ENCODE results near the gene ELMO1.

The ELMO1 gene

DNA sequence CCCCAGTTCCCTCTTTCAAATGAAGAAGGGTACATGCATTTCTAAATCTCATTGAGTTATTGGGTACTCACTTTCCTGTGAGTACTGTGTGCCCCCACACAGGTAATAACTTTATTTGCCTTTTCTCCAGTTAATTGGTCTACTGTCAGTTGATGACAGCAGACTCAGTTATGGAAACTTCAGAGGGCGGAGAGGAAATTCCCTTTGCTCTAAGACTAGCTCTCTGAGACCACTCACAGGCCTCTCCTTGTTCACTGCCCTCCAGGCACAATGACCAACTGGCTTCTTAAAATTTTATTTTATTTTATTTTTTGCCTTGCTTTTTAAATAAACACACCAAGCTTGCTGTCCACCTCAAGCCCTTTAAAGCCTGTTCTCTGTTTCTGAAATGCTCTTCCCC lies 488.6 kb downstream of the ELMO1 start:
- no peak for DNase-seq

DNA sequence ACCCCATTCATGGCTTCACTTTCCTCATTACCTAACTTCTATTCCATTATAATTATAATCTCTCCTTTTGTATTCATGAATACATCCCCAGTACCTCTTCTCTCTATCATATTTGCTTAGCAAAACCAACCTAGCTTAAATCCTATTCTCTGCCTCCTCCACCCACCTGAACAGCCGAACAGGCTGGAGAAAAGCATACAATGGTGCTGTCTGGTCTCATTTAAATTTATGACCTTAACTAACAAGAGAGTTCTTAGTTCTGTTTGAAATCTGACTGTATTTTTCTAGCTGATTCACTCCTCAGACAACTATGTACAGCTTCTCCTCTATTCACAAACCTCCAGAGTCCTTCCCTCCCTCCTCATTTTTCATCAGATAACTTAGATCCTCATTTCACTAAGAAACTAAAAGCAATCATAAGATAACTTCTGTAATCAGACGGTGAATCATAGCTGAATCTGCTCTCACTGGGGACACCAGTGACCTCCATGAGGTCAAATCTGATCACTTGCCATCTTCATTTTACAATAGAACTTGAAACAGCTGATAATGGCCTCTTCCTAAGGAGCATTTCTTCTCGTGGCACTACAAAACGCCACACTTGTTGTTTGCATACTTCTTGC lies 490.4 kb downstream of the ELMO1 start:
- no peak for DNase-seq

DNA sequence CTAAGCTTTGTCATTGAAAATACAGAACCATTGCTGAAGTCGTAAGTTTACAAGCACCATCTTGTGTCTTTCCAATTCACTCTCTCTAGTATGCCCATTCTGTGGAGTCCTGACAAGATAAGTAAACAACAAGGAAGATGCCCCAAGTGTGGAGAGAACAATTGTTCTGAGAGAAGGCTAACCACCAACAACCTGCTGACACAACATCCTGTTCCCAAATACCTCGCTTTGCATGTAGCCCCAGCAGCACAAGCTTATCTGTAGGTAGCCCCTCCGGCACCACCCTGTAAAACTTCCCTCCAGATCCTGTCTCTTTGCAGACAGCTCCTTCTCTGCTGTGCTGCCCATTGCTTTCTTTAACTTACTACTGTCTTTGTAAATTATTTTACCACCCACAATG lies 491.0 kb downstream of the ELMO1 start:
- DNase-seq = no peak

- DNase-seq = no peak
Measured at GRCh38 chr7:36956814-36957213, 491.9 kb downstream of the ELMO1 start.

DNA sequence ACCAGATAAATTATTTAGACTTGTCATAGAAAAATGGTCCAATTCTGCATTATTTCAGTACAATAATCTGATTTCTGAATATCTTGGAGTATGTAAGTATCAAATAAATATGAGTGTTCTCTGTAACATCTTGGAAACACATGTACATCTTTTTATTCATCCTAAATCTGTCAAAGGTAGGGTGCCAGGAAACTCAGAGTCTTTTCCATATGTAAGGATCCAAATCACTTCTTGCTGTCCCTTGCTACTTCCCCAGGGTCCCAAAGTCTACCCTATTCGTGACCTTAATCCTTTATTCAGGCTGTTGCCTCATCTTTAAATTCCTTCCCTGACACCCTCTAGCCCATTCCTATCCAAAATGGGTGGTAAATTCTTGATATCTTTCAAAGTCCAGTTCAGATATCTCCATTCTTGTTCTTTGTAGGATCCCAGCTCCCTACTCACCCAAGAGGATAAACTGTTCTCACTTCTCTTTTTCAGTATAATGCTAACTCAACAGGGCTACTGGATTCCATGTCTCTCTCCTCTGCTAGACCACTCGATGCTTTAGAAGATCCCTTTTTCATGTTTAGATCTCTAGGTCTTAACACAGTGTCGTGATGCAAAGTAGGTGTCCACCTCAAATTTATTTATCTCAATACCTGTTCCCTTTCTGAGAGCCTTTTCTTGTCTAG lies 493.1 kb downstream of the ELMO1 start:
- no peak for DNase-seq

DNA sequence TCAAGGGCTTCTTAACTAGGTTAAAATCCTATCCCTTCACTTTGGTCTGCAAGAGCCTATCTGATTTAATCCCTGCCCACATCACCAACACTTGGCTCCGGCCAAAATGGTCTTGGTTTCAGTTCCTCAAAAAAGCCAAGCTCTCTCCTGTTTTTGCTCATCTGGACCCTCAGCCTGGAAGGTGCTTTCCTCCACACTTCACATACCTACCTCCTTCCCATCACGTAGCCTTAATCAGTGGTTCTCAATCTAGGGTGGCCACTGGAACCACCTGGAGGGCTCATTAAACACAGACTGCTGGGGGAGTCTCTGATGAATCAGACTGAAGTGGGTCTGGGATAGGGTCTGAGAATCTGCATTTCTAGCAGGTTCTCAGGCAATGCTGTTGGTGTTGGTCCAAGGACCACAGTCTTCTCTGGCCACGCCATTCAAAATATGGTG lies 497.4 kb downstream of the ELMO1 start:
- no peak for DNase-seq

- no peak for DNase-seq
Measured at GRCh38 chr7:36949711-36950600, 498.7 kb downstream of the ELMO1 start.

DNA sequence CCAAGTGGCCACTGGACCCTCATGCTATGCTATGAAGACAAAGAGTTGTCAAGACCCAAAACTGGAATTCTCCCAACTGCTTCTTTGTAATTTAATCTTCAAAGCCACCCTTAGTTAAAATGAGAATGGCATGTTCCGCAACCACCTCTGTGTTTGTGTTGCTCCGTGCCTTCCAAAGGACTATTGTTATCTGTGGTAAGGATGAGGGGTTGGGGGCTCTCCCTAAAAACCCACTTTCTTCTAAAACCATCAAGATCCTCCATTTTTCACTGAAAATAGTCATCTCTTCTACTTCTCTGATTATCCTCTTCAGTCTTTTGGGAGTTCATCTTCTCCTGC lies 502.3 kb downstream of the ELMO1 start:
- DNase-seq = no peak

DNA sequence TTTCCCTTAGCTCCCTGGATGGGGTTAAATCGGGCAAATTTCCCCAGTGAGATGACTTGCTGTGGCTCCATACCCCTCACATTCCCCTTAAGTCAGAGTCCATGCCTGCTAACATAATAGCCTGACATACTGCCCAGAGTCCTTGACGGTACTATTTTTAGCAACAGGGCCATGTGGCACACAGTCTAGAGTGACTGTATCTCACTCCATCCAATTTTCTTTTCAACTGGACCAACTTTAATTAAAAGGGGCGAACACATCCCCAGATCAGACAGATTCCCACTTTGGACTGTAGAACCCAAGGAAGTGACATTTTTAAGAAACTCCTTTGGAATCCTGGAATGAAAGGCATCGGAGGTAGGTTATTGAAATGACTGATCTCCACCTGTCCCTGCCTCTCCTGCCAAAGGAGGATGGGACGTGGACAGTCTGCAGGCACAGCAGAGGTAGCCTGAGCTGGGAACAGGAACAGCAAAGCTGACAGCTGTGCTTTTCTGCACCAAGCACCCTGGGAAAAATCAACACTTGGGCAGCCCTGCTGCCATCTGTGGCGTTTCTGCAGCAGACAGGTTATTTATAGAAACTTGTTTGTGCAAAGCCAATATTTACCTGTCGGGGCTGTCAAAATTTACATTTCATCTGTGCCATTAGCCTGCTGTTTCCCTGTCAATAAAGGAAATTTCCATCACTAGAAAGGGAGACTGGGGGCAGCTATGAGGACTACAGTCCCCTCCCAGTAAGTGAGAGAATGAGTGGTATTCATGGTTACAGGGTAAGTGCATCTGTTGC lies 502.9 kb downstream of the ELMO1 start:
- peak; percentile 96 for DNase-seq

- no peak for DNase-seq
Measured at GRCh38 chr7:36944838-36945237, 503.8 kb downstream of the ELMO1 start.

- DNase-seq = no peak
Measured at GRCh38 chr7:36943591-36944435, 504.9 kb downstream of the ELMO1 start.

GRCh38 chr7:36942955-36943354 lies 505.7 kb downstream of the ELMO1 start:
- DNase-seq = no peak

GRCh38 chr7:36942541-36942940 lies 506.1 kb downstream of the ELMO1 start:
- no peak for DNase-seq

DNA sequence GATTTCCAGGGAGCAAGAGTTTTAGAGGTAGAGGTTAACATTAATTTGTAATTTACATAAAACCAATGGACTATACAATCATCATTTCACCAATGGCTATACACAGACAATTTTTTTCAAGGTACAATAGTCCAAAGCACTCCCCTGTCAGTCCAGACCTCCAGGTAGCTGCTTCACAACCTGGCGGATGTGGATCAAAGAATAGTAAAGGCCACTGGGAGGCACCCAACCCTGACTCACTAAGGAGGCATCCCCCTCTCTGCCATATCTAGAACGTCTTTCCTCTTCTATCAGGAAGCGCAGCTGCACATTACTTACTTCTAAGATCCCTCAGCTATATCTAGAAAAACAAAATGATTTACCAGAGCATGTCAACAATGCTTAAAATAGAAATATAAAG lies 506.6 kb downstream of the ELMO1 start:
- DNase-seq = no peak

- no peak for DNase-seq
Measured at GRCh38 chr7:36941359-36941758, 507.3 kb downstream of the ELMO1 start.

GRCh38 chr7:36939816-36940215 lies 508.8 kb downstream of the ELMO1 start:
- DNase-seq = no peak

- no peak for DNase-seq
Measured at GRCh38 chr7:36937754-36938563, 510.7 kb downstream of the ELMO1 start.

DNA sequence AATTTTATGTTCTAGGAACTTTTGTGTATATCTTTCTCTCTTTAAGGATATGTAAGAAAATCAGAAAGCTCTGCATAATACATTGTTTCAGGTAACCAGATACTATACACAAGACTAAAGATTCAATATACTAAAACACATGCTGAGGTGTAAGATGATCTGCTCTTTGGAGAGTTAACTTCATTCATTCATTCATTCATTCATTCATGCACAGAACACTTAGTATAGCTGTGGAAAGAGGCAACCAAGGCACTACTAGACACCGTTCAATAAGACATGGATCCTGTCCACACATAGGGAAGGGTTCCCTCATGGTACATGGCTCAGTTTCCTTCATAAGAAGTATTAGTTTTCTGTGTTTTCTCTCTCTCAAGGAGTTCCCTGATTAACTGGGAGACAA lies 516.8 kb downstream of the ELMO1 start:
- DNase-seq = no peak

GRCh38 chr7:36929791-36930190 lies 518.9 kb downstream of the ELMO1 start:
- DNase-seq = no peak

DNA sequence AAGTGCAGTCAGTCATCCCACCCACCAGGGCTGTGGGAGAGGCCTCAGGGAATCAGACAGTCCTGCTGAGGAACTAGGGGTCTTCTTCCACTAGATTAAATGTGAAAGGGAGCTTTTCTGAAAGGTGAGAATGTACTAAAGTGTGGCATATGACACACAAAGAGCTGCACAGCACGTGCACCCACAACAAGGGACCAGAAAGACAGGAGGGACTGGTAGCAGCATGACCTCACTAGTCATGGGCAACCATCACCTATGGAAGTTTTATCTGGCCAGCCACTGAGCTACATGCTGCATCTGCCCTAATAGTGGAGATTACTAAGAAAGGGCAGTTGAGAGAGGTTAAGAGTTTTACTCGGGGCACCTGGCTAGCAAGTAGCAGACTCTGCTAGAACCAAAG lies 519.9 kb downstream of the ELMO1 start:
- no peak for DNase-seq

GRCh38 chr7:36928311-36928710 lies 520.4 kb downstream of the ELMO1 start:
- DNase-seq = no peak

All from NCI-H2081 treated with DMSO at 0.1 percent for 48 hours (cell line).